Measurements from ENCODE around the gene MYORG.
"Not testable (repeated sequence)": the region's sequence is repeated elsewhere in the genome, so short reads cannot be mapped to it uniquely, and the experiment has no call there.

MYORG gene

DNA sequence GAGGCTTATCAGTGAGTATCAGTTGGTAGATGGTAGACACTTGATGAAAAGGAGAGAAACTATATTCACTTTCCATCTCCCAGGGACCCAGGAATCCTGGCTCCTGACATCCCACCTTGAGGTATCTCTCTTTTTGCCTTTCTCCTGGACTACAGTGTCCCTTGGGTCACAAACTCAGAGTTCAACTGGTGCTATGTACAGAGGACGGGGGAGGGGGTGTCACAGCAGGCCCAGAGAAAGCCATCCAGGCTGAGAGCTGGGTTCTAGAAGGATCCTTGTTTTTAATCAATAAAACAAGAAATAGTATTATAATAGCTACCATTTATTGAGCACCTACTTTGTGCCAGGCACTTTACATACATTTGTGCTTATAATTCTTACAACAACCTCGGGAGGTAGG is 10.3 kb downstream of the MYORG start:
- no peak for DNase-seq
- Histone ChIP-seq H3K36me3 (no peaks in the 10 kb centered on the region), H3K4me1 (no peaks in the 10 kb centered on the region; the same call in 1 of the 2 replicates), H3K9me3 (no peaks in the 10 kb centered on the region; the same call in 1 of the 2 replicates), H3K4me3 (ENCODE audit: low read depth, low read length) (no peak overlapping the region), H3K27me3 (no peaks in the 10 kb centered on the region)
- TF ChIP-seq, protein P1, sequence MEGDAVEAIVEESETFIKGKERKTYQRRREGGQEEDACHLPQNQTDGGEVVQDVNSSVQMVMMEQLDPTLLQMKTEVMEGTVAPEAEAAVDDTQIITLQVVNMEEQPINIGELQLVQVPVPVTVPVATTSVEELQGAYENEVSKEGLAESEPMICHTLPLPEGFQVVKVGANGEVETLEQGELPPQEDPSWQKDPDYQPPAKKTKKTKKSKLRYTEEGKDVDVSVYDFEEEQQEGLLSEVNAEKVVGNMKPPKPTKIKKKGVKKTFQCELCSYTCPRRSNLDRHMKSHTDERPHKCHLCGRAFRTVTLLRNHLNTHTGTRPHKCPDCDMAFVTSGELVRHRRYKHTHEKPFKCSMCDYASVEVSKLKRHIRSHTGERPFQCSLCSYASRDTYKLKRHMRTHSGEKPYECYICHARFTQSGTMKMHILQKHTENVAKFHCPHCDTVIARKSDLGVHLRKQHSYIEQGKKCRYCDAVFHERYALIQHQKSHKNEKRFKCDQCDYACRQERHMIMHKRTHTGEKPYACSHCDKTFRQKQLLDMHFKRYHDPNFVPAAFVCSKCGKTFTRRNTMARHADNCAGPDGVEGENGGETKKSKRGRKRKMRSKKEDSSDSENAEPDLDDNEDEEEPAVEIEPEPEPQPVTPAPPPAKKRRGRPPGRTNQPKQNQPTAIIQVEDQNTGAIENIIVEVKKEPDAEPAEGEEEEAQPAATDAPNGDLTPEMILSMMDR (IDR thresholded peaks at IDR 0.05; ENCODE audit: low read depth, low read length), result no peak

DNA sequence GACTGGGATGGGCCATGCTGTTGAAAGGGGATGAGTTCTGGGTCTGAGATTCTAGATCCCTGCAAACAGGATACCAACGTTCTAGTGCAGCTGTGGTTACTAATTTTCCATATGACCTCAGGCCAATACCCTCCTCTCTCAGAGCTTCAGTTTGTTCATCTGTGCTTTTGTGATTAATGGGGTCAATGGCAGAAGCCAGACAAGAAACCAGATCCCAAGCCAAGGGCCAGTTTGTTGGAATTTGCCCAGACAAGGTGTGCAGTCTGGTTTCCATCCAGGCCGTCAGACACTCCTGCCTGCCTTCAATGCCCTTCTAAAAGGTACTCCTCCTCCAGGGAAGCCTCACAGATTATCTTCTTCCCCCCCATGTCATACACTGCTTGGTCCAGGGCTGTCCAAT is 11.4 kb downstream of the MYORG start:
- no peaks in the 10 kb centered on the region; the same call in 1 of the 2 replicates for H3K9me3 ChIP-seq
- H3K4me3 ChIP-seq (ENCODE audit: low read depth, low read length), result no peak overlapping the region
- no peak for DNase-seq
- no peaks in the 10 kb centered on the region for H3K27me3 ChIP-seq
- no peaks in the 10 kb centered on the region for H3K36me3 ChIP-seq
- TF ChIP-seq, protein P1 (IDR thresholded peaks at IDR 0.05; ENCODE audit: low read depth, low read length), result no peak
- H3K4me1 ChIP-seq, result no peaks in the 10 kb centered on the region; the same call in 1 of the 2 replicates

DNA sequence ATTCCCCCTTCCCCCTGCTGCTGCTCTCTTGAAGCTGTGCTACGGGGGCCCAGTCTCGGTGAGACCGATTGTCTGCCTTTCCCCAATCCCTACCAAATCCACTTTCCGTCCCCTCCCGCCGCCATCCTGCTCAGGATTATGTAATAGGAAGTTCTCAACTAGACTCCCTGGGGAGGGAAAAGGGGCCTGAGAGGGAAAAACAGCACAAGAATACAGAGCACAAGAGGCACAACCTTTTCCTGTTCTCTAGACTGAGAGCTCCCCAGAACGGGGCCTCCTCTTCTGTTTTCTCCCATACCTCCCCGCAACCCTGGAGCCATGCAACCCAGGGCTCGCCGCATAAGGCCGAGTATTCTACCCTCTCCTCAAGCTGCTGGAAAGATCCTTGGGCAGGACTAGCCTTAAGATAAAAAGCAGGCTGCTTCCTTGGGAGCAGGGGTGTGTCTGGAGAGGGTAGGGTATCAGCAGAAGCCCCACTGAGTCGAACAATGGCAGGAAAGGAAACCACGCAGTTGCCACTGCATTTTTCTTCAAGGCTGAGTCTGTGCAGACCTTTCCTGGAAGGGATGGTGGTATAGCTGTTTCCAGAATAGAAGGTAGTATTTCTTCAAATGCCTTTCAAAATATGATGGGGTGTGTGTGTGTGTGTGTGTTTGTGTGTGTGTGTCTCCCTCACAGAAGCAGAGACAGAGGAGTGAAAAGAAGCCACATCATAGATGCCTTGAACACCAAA is 12.9 kb downstream of the MYORG start:
- Histone ChIP-seq H3K4me3 (ENCODE audit: low read depth, low read length) (no peak overlapping the region), H3K4me1 (no peaks in the 10 kb centered on the region; the same call in 1 of the 2 replicates), H3K36me3 (no peaks in the 10 kb centered on the region), H3K27me3 (no peaks in the 10 kb centered on the region), H3K9me3 (no peaks in the 10 kb centered on the region; the same call in 1 of the 2 replicates)
- TF ChIP-seq, protein P1 (IDR thresholded peaks at IDR 0.05; ENCODE audit: low read depth, low read length), result no peak
- DNase-seq, result no peak

DNA sequence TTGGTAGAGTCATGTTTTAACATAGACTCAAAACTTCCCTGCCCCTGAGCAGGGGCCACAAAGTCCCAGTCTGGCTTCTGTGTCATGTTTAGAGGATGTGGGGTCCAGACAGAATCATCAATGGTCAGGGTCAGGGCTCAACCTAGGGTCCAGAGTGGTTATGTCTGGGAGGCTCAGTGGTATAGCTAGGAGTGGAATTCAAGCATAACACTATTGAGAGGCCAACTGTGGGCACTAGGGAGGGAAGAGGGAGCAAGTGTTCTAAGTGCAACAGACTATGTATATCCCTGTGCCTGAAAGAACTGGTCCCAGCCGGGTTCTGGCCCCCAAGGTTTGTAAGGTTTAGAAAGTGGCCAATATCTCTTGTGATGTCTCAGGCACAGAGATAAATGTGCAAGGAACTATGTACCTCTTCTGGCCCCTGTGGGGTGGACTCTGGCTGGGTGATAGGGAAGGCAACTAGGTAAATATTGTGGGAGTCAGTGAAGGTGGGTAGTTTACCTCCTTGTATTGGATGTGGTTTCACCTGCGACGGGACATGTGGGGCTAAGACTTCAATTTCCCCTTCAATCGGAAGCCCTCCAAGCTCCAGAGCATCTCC is 14.0 kb downstream of the MYORG start:
- Histone ChIP-seq H3K27me3 (no peaks in the 10 kb centered on the region), H3K4me1 (no peaks in the 10 kb centered on the region; the same call in 1 of the 2 replicates), H3K36me3 (no peaks in the 10 kb centered on the region), H3K4me3 (ENCODE audit: low read depth, low read length) (no peak overlapping the region), H3K9me3 (no peaks in the 10 kb centered on the region)
- DNase-seq, result no peak
- TF ChIP-seq, protein P1 (IDR thresholded peaks at IDR 0.05; ENCODE audit: low read depth, low read length), result no peak

DNA sequence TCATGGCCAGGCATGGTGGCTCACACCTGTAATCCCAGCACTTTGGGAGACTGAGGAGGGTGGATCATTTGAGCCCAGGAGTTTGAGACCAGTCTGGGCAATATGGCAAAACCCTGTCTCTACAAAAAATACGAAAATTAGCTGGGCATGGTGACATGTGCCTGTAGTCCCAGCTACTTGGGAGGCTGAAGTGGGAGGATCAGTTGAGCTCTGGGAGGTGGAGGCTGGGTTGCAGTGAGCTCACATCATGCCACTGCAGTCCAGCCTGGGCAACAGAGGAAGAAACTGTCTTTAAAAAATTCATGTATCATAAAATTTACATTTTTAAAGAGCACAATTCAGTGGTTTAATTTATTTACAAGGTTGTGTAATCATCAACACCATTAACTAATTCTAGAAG is 23.7 kb downstream of the MYORG start:
- H3K27me3 ChIP-seq; H3K9me3 ChIP-seq; H3K4me3 ChIP-seq (ENCODE audit: low read depth, low read length); H3K36me3 ChIP-seq; H3K4me1 ChIP-seq; DNase-seq: not testable (repeated sequence)

DNA sequence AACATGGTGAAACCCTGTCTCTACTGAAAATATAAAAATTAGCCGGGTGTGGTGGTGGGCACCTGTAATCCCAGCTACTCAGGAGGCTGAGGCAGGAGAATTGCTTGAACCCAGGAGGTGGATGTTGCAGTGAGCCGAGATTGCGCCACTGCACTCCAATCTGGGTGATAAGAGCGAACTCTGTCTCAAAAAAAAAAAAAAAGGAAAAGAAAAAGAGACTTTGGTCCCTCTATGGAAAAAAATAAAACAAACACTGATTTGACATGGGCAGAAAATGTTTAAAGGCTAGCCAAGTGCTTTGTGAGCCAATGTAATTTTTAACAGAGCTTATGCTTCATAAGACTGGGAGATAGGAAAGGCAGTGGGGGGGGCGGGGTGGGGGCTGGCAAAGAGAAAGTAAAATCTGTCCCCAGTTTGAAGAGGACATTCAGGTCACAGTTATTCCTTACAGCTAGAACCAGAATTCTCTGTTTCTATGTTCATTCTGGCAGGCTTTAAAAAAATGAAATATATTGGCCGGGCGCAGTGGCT is 24.5 kb downstream of the MYORG start:
- not testable (repeated sequence) for H3K36me3 ChIP-seq; H3K27me3 ChIP-seq; DNase-seq; H3K4me1 ChIP-seq; H3K9me3 ChIP-seq; H3K4me3 ChIP-seq (ENCODE audit: low read depth, low read length)

DNA sequence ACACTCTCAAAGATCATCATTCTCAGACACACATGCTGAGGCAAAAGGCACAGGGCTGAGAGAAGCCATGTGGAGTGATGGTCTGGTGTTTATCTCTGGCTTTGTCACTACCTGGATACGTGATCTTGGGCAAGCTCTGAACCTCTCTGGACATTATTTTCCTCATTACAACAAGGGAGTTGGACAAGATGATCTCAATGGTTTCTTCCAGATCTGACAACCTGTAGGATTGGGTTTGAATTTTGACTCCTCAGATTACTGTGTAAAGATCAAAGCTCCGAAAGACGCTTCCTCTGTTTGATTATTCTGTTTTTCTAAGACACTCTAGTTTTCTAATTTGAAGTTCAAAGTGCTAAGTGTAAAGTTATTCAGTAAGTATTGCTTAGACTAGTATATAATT is 27.4 kb downstream of the MYORG start:
- TF ChIP-seq, protein P1 (IDR thresholded peaks at IDR 0.05; ENCODE audit: low read depth, low read length), result no peak
- DNase-seq, result no peak
- Histone ChIP-seq H3K9me3 (no peaks in the 10 kb centered on the region), H3K4me1 (no peaks in the 10 kb centered on the region), H3K4me3 (ENCODE audit: low read depth, low read length) (no peak overlapping the region), H3K36me3 (no peaks in the 10 kb centered on the region), H3K27me3 (no peaks in the 10 kb centered on the region)

Measured in BE2C (cell line).